H1 (cell line): ENCODE data around the gene PTCHD4. TPM values are rescaled to one million over a fixed set of nuclear protein-coding genes. Genes with fewer than 3 reads are reported as not detected.

Source experiments
- BACH1 ChIP-seq: IDR thresholded peaks from 2 replicates; pipeline ENCODE4 v1.6.1; 2012; ENCODE audit warnings: low read length, improper control_type of control experiment
- CBX5 ChIP-seq: fragments of 300-800, 300-1000 bp; sonication (generic); IDR thresholded peaks from 2 replicates; pipeline ENCODE4 v1.7.1; 2016; ENCODE audit warnings: antibody characterized with exemption, low read length, low read depth
- GABPA ChIP-seq: IDR thresholded peaks from 2 replicates; pipeline ENCODE4 v1.6.1; 2011; ENCODE audit warnings: mild to moderate bottlenecking, low read length, moderate library complexity, borderline replicate concordance; ENCODE audit not compliant: insufficient read depth
- HDAC6 ChIP-seq: IDR thresholded peaks from one replicate; pipeline ENCODE4 v1.7.1; 2012; ENCODE audit warnings: low read depth, mild to moderate bottlenecking, inconsistent platforms, low read length, moderate library complexity
- JUND ChIP-seq: IDR thresholded peaks from 2 replicates; pipeline ENCODE4 v1.6.1; 2011; ENCODE audit warnings: mild to moderate bottlenecking, improper control_type of control experiment, low read length
- KDM4A ChIP-seq: IDR thresholded peaks from one replicate; pipeline ENCODE4 v1.7.1; 2012; ENCODE audit warnings: low read depth, mild to moderate bottlenecking, moderate library complexity, low read length, inconsistent platforms; ENCODE audit not compliant: severe bottlenecking
- PHF8 ChIP-seq: fragments of 200-600 bp; sonication (generic); conservative IDR thresholded peaks from 2 replicates; pipeline ENCODE4 v1.7.1; 2012; ENCODE audit warnings: low read depth, mild to moderate bottlenecking, inconsistent platforms, low read length, moderate library complexity
- RBBP5 ChIP-seq: IDR thresholded peaks from 2 replicates; pipeline ENCODE4 v1.7.1; 2012; ENCODE audit warnings: low read depth, mild to moderate bottlenecking, inconsistent platforms, low read length, moderate library complexity, borderline replicate concordance
- SIRT6 ChIP-seq: IDR thresholded peaks from one replicate; pipeline ENCODE4 v1.7.1; 2012; ENCODE audit warnings: low read length, inconsistent platforms
- polyA plus RNA-seq, 7 experiments: library from polyadenylated mRNA; depleted of rRNA in 3 of 7; stranded (reverse) in 5 of 7; unstranded in 2 of 7; fragments of >200 nt in 5 of 7; fragments of 200-250 nt in 2 of 7; gene quantifications; 1 replicate in 5 of 7; 2 replicates in 1 of 7; 4 replicates in 1 of 7; pipeline versions ENCODE4 v1.2.1 to v1.2.3, GENCODE V29; 2011 to 2013; ENCODE audit warnings: missing spikeins in 2 of 7, mixed read lengths in 2 of 7
- total RNA-seq: library from RNA; stranded (reverse); fragmentation: NEBNext Ultra II Directional; extraction: Animal tissue kit (Norgen Biotek cat#: 25700); gene quantifications from 2 replicates; pipeline ENCODE4 v1.2.1, GENCODE V29; 2021
- TF ChIP-seq, protein P1 (sequence below): IDR thresholded peaks from 2 replicates; pipeline ENCODE4 v1.6.1; 2011; ENCODE audit warnings: low read length, improper control_type of control experiment

The PTCHD4 gene
- total and polyA plus RNA-seq, 2 of the 8 experiments (the other 6 are each of a cell fraction or from before 2014, with no cell fraction given): 0.17 to 0.37 TPM

DNA sequence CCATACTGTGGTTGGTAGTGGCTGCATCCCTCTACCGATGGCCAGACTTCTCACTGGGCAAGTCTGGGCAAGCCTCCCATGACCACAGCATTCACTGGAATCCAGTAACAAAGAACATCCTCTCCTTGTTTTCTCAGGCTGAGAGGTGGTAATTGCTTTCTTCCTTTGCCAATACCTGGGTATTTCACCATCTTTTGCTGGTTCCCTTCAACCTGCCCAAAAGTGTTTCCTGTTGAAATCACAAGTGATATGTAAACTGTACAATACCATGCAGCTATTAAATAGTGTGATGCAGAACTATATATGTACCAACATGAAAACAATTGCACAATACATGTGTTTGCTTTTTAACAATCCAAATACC lies at the start of gene PTCHD4 (continued):
- TF ChIP-seq JUND: no peak
- TF ChIP-seq RBBP5: no peak
- no peak for TF ChIP-seq GABPA
- TF ChIP-seq, protein P1, sequence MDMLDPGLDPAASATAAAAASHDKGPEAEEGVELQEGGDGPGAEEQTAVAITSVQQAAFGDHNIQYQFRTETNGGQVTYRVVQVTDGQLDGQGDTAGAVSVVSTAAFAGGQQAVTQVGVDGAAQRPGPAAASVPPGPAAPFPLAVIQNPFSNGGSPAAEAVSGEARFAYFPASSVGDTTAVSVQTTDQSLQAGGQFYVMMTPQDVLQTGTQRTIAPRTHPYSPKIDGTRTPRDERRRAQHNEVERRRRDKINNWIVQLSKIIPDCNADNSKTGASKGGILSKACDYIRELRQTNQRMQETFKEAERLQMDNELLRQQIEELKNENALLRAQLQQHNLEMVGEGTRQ: no peak
- TF ChIP-seq KDM4A: no peak
- no peak for TF ChIP-seq CBX5
- no peak for TF ChIP-seq HDAC6
- TF ChIP-seq SIRT6: no peak
- TF ChIP-seq PHF8: no peak
- TF ChIP-seq BACH1: no peak
